ENCODE results near the gene ITM2C.

The ITM2C gene

GRCh38 chr2:230898713-230899091, 34.0 kb downstream of the ITM2C start:
- Histone ChIP-seq H3K4me3 (ENCODE audit: low read length) (no peak overlapping the region), H3F3A (ENCODE audit: control insufficient read depth, insufficient read depth) (no peaks in the 10 kb centered on the region), H3K79me2 (ENCODE audit: control insufficient read depth, low read length) (no peaks in the 10 kb centered on the region), H4K20me1 (ENCODE audit: control insufficient read depth, insufficient read depth, low read depth, low read length) (no peaks in the 10 kb centered on the region), H3K9me3 (ENCODE audit: control insufficient read depth, insufficient read depth, low read length) (no peaks in the 10 kb centered on the region), H3K9me2 (replicated peaks; ENCODE audit: control insufficient read depth, low read length) (no peaks in the 10 kb centered on the region), H3K27ac (ENCODE audit: low read depth, low read length) (no peak overlapping the region), H3K36me3 (ENCODE audit: control insufficient read depth, low read length) (no peaks in the 10 kb centered on the region), H3K27me3 (ENCODE audit: control insufficient read depth, low read length) (peaks cover 24% of the 10 kb centered on the region; the same call in 1 of the 2 replicates), H3K4me1 (ENCODE audit: control insufficient read depth, low read length) (peaks cover 22% of the 10 kb centered on the region), H3K4me2 (ENCODE audit: low read length) (no peak overlapping the region)
- TF ChIP-seq CTCF (IDR thresholded peaks at IDR 0.05; ENCODE audit: low read depth, low read length, poor library complexity, severe bottlenecking) (no peak), EZH2phosphoT487 (IDR thresholded peaks at IDR 0.05; ENCODE audit: borderline replicate concordance, low read length) (no peak)

- no peaks in the 10 kb centered on the region for H4K20me1 ChIP-seq (ENCODE audit: control insufficient read depth, insufficient read depth, low read depth, low read length)
- H3F3A ChIP-seq (ENCODE audit: control insufficient read depth, insufficient read depth) = no peaks in the 10 kb centered on the region
- H3K79me2 ChIP-seq (ENCODE audit: control insufficient read depth, low read length) = no peaks in the 10 kb centered on the region
- no peak overlapping the region for H3K4me2 ChIP-seq (ENCODE audit: low read length)
- no peaks in the 10 kb centered on the region for H3K36me3 ChIP-seq (ENCODE audit: control insufficient read depth, low read length)
- TF ChIP-seq EZH2phosphoT487 (IDR thresholded peaks at IDR 0.05; ENCODE audit: borderline replicate concordance, low read length) = no peak
- TF ChIP-seq CTCF (IDR thresholded peaks at IDR 0.05; ENCODE audit: low read depth, low read length, poor library complexity, severe bottlenecking) = no peak
- H3K27ac ChIP-seq (ENCODE audit: low read depth, low read length) = no peak overlapping the region
- no peak overlapping the region for H3K4me3 ChIP-seq (ENCODE audit: low read length)
- H3K9me2 ChIP-seq (replicated peaks; ENCODE audit: control insufficient read depth, low read length) = no peaks in the 10 kb centered on the region
- peaks cover 17% of the 10 kb centered on the region for H3K4me1 ChIP-seq (ENCODE audit: control insufficient read depth, low read length)
- peaks cover 24% of the 10 kb centered on the region; the same call in 1 of the 2 replicates for H3K27me3 ChIP-seq (ENCODE audit: control insufficient read depth, low read length)
- no peaks in the 10 kb centered on the region for H3K9me3 ChIP-seq (ENCODE audit: control insufficient read depth, insufficient read depth, low read length)
Measured at GRCh38 chr2:230899287-230899686, 34.5 kb downstream of the ITM2C start.

GRCh38 chr2:230899786-230900185, 35.0 kb downstream of the ITM2C start:
- H3K9me3 ChIP-seq (ENCODE audit: control insufficient read depth, insufficient read depth, low read length) = no peaks in the 10 kb centered on the region
- H3K9me2 ChIP-seq (replicated peaks; ENCODE audit: control insufficient read depth, low read length) = no peaks in the 10 kb centered on the region
- no peaks in the 10 kb centered on the region for H4K20me1 ChIP-seq (ENCODE audit: control insufficient read depth, insufficient read depth, low read depth, low read length)
- no peaks in the 10 kb centered on the region for H3K36me3 ChIP-seq (ENCODE audit: control insufficient read depth, low read length)
- H3K27ac ChIP-seq (ENCODE audit: low read depth, low read length) = no peak overlapping the region
- H3K4me3 ChIP-seq (ENCODE audit: low read length) = no peak overlapping the region
- H3K4me2 ChIP-seq (ENCODE audit: low read length) = no peak overlapping the region
- H3K4me1 ChIP-seq (ENCODE audit: control insufficient read depth, low read length) = peaks cover 12% of the 10 kb centered on the region
- no peaks in the 10 kb centered on the region for H3K79me2 ChIP-seq (ENCODE audit: control insufficient read depth, low read length)
- no peaks in the 10 kb centered on the region for H3F3A ChIP-seq (ENCODE audit: control insufficient read depth, insufficient read depth)
- no peak for TF ChIP-seq EZH2phosphoT487 (IDR thresholded peaks at IDR 0.05; ENCODE audit: borderline replicate concordance, low read length)
- TF ChIP-seq CTCF (IDR thresholded peaks at IDR 0.05; ENCODE audit: low read depth, low read length, poor library complexity, severe bottlenecking) = no peak
- peaks cover 24% of the 10 kb centered on the region; the same call in 1 of the 2 replicates for H3K27me3 ChIP-seq (ENCODE audit: control insufficient read depth, low read length)
